ENCODE results near the gene CCDC89. TPM values are rescaled to one million over a fixed set of nuclear protein-coding genes. Genes with fewer than 3 reads are reported as not detected.
A peak's percentile ranks its signal among the peaks of the same experiment; 100 is the strongest.
"Not testable (repeated sequence)": the region's sequence is repeated elsewhere in the genome, so short reads cannot be mapped to it uniquely, and the experiment has no call there.

Gene CCDC89
- polyA plus RNA-seq, 2 of the 4 experiments (the other 2 are of a cell fraction) = 0.05 TPM; not detected in 1

GRCh38 chr11:85661972-85662664, 23.9 kb downstream of the CCDC89 start:
- Histone ChIP-seq H3K27ac (no peak overlapping the region), H3K9me3 (no peaks in the 10 kb centered on the region), H3K4me2 (peak overlapping the region; percentile 94), H3K4me1 (peaks cover 46% of the 10 kb centered on the region), H3K4me3 (peak overlapping the region; percentile 87)
- ChIA-PET CTCF (no interaction called here), POLR2A (interaction anchor here (0.8 kb wide), 1 partner anchor 14 kb away, joined by 3 read pairs; the partner anchor contains the start of gene TMEM126A)
- TF ChIP-seq PHF8 (IDR thresholded peaks at IDR 0.05; ENCODE audit: borderline replicate concordance, low read depth) = no peak
- TF ChIP-seq KDM1A (IDR thresholded peaks at IDR 0.05; ENCODE audit: low read depth) = no peak
- TF ChIP-seq TP53 (CRISPR knock-in tag; IDR thresholded peaks at IDR 0.05) = no peak
- no peak for DNase-seq (ENCODE audit: low read depth in 1 of 2, low spot score in 1 of 2)
- WGBS (ENCODE audit: missing lambda C conversion rate) = 5% methylated on average over 4 of the region's 4 CpGs
- no peak for ATAC-seq
- no peak for FAIRE-seq

- 88% methylated on average over 1 of the region's 1 CpG for WGBS (ENCODE audit: missing lambda C conversion rate)
- ChIA-PET CTCF (no interaction called here), POLR2A (interaction anchor here (5.4 kb wide), 1 partner anchor 10 kb away, joined by 24 read pairs; the partner anchor contains the start of gene TMEM126A)
- ATAC-seq (no peak), FAIRE-seq (no peak), DNase-seq (ENCODE audit: low read depth in 1 of 2, low spot score in 1 of 2) (no peak)
- Histone ChIP-seq H3K4me2 (no peak overlapping the region), H3K27ac (no peak overlapping the region), H3K4me1 (peaks cover 43% of the 10 kb centered on the region), H3K4me3 (no peak overlapping the region), H3K9me3 (no peaks in the 10 kb centered on the region)
- TF ChIP-seq HOXB13 (CRISPR knock-in tag; IDR thresholded peaks at IDR 0.05; ENCODE audit: low read depth) = no peak
- TF ChIP-seq SMC3 (IDR thresholded peaks at IDR 0.05) = no peak
- no peak for TF ChIP-seq KDM5A (IDR thresholded peaks at IDR 0.05)
- TF ChIP-seq MYC (IDR thresholded peaks at IDR 0.05; ENCODE audit: borderline replicate concordance, low read length) = no peak
- TF ChIP-seq, protein P1, sequence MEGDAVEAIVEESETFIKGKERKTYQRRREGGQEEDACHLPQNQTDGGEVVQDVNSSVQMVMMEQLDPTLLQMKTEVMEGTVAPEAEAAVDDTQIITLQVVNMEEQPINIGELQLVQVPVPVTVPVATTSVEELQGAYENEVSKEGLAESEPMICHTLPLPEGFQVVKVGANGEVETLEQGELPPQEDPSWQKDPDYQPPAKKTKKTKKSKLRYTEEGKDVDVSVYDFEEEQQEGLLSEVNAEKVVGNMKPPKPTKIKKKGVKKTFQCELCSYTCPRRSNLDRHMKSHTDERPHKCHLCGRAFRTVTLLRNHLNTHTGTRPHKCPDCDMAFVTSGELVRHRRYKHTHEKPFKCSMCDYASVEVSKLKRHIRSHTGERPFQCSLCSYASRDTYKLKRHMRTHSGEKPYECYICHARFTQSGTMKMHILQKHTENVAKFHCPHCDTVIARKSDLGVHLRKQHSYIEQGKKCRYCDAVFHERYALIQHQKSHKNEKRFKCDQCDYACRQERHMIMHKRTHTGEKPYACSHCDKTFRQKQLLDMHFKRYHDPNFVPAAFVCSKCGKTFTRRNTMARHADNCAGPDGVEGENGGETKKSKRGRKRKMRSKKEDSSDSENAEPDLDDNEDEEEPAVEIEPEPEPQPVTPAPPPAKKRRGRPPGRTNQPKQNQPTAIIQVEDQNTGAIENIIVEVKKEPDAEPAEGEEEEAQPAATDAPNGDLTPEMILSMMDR (IDR thresholded peaks at IDR 0.05) = no peak
- TF ChIP-seq ZNF302 (CRISPR knock-in tag; IDR thresholded peaks at IDR 0.05) = no peak
- no peak for TF ChIP-seq HDAC2 (IDR thresholded peaks at IDR 0.05)
- TF ChIP-seq, protein P2, sequence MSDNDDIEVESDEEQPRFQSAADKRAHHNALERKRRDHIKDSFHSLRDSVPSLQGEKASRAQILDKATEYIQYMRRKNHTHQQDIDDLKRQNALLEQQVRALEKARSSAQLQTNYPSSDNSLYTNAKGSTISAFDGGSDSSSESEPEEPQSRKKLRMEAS (IDR thresholded peaks at IDR 0.05) = no peak
Observed at GRCh38 chr11:85658180-85658579, 27.8 kb downstream of the CCDC89 start.

GRCh38 chr11:85656777-85657176, 29.2 kb downstream of the CCDC89 start:
- CTCF ChIA-PET = interaction anchor here (1.3 kb wide), 1 partner anchor 24 kb away, joined by 4 read pairs; no protein-coding TSS in a partner anchor
- DNase-seq (ENCODE audit: low read depth in 1 of 2, low spot score in 1 of 2) (no peak), ATAC-seq (no peak), FAIRE-seq (no peak)
- H3K9me3 ChIP-seq = no peaks in the 10 kb centered on the region
- no peak overlapping the region for H3K27ac ChIP-seq
- POLR2A ChIA-PET = interaction anchor here (0.9 to 5.4 kb wide), 2 partner anchors 8 to 9 kb away, joined by 4 to 24 read pairs; partner anchors contain the start of genes CREBZF and TMEM126A
- no peak for TF ChIP-seq HOXB13 (CRISPR knock-in tag; IDR thresholded peaks at IDR 0.05; ENCODE audit: low read depth)
- TF ChIP-seq FOXS1 (CRISPR knock-in tag; IDR thresholded peaks at IDR 0.05) = no peak
- TF ChIP-seq RNF2 (IDR thresholded peaks at IDR 0.05; ENCODE audit: borderline replicate concordance, low read depth) = no peak
- no peak for TF ChIP-seq JUN (IDR thresholded peaks at IDR 0.05)
- TF ChIP-seq HOXA7 (CRISPR knock-in tag; IDR thresholded peaks at IDR 0.05) = no peak
- TF ChIP-seq PHF8 (IDR thresholded peaks at IDR 0.05; ENCODE audit: borderline replicate concordance, low read depth) = no peak
- no peak for TF ChIP-seq RCOR1 (IDR thresholded peaks at IDR 0.05; ENCODE audit: low read depth, low read length)
- no peak for TF ChIP-seq NFE2L2 (conservative IDR thresholded peaks at IDR 0.05; ENCODE audit: low read length)
- TF ChIP-seq CEBPB (IDR thresholded peaks at IDR 0.05) = no peak
- no peak for TF ChIP-seq JUNB (IDR thresholded peaks at IDR 0.05)
- TF ChIP-seq SMC3 (IDR thresholded peaks at IDR 0.05) = no peak
- TF ChIP-seq, protein P3, sequence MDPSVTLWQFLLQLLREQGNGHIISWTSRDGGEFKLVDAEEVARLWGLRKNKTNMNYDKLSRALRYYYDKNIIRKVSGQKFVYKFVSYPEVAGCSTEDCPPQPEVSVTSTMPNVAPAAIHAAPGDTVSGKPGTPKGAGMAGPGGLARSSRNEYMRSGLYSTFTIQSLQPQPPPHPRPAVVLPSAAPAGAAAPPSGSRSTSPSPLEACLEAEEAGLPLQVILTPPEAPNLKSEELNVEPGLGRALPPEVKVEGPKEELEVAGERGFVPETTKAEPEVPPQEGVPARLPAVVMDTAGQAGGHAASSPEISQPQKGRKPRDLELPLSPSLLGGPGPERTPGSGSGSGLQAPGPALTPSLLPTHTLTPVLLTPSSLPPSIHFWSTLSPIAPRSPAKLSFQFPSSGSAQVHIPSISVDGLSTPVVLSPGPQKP (IDR thresholded peaks at IDR 0.05; ENCODE audit: low read depth, low read length) = no peak
- no peak overlapping the region for H3K4me3 ChIP-seq
- H3K4me2 ChIP-seq = no peak overlapping the region
- 92% methylated on average over 1 of the region's 1 CpG for WGBS (ENCODE audit: missing lambda C conversion rate)
- peaks cover 41% of the 10 kb centered on the region for H3K4me1 ChIP-seq

DNA sequence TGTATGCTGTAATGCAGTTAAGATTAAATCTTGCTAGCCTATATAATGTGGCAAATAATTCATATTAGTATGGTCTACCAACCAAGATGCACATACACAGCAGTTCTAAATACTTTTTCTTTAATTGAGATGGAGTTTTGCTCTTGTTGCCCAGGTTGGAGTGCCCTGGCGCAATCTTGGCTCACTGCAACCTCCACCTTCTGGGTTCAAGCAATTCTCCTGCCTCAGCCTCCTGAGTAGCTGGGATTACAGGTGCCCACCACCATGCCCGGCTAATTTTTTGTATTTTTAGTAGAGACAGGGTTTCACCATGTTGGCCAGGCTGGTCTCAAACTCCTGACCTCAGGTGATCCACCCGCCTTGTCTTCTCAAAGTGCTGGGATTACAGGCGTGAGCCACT, 31.7 kb downstream of the CCDC89 start:
- FAIRE-seq; ATAC-seq; H3K27ac ChIP-seq; CTCF ChIA-PET; H3K4me3 ChIP-seq; H3K4me2 ChIP-seq; H3K9me3 ChIP-seq; DNase-seq (ENCODE audit: low read depth in 1 of 2, low spot score in 1 of 2): not testable (repeated sequence)
- peaks cover 23% of the 10 kb centered on the region for H3K4me1 ChIP-seq
- 96% methylated on average over 4 of the region's 4 CpGs for WGBS (ENCODE audit: missing lambda C conversion rate)
- POLR2A ChIA-PET = interaction anchor here (0.7 kb wide), 1 partner anchor 10 kb away, joined by 3 read pairs; the partner anchor contains the start of gene CREBZF
